Measurements from ENCODE around the gene SYF2.

The SYF2 gene

GRCh38 chr1:25174730-25175612, 57.3 kb downstream of the SYF2 start:
- no peak for FAIRE-seq
- TF ChIP-seq SPI1 (IDR thresholded peaks at IDR 0.05; ENCODE audit: low read depth, low read length) (no peak), POLR2A (IDR thresholded peaks at IDR 0.05; ENCODE audit: low read depth, low read length) (no peak), POLR2AphosphoS5 (IDR thresholded peaks at IDR 0.05; ENCODE audit: low read depth, low read length) (no peak), PAX5 (IDR thresholded peaks at IDR 0.05; ENCODE audit: insufficient read depth, low read length, severe bottlenecking) (no peak)

DNA sequence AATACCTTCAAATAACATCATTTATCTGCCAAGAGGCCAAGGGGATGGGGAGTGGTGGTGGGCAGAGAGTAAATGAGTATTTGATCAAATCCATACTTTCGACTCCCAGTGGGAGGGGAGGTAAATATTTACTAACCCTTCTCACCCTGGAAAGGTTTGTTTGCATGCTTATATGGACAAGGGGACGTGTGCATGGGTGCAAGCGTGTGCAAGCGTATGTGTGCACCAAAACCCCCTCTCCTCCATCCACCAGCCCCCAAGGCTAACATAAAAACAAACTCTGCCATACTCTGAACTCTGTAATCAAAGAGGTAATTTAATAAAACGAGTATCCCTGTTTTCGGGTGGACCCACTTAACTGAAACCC, 58.0 kb downstream of the SYF2 start:
- no peak for DNase-seq (ENCODE audit: insufficient read length, low spot score)
- TF ChIP-seq POLR2A (IDR thresholded peaks at IDR 0.05; ENCODE audit: low read depth, low read length) (no peak), POU2F2 (IDR thresholded peaks at IDR 0.05; ENCODE audit: low read depth, low read length) (no peak), PAX5 (IDR thresholded peaks at IDR 0.05; ENCODE audit: insufficient read depth, low read length, severe bottlenecking) (no peak), POLR2AphosphoS5 (IDR thresholded peaks at IDR 0.05; ENCODE audit: low read depth, low read length) (no peak), TAF1 (IDR thresholded peaks at IDR 0.05; ENCODE audit: low read depth, low read length) (no peak)
- no peak for FAIRE-seq

More at GRCh38 chr1:25174730-25175612, 57.3 kb downstream of the SYF2 start:
- DNase-seq (ENCODE audit: insufficient read length, low spot score) = no peak

GRCh38 chr1:25173809-25174340, 58.4 kb downstream of the SYF2 start:
- TF ChIP-seq POLR2AphosphoS5 (IDR thresholded peaks at IDR 0.05; ENCODE audit: low read depth, low read length) (no peak), TAF1 (IDR thresholded peaks at IDR 0.05; ENCODE audit: low read depth, low read length) (no peak), POLR2A (IDR thresholded peaks at IDR 0.05; ENCODE audit: low read depth, low read length) (no peak), SPI1 (IDR thresholded peaks at IDR 0.05; ENCODE audit: low read depth, low read length) (no peak), PAX5 (IDR thresholded peaks at IDR 0.05; ENCODE audit: insufficient read depth, low read length, severe bottlenecking) (no peak), POU2F2 (IDR thresholded peaks at IDR 0.05; ENCODE audit: low read depth, low read length) (no peak)
- DNase-seq (ENCODE audit: insufficient read length, low spot score) (no peak), FAIRE-seq (no peak)
